Fibroblast of lung (primary cell): Measurements from ENCODE around the gene CDK11B.

Experiments used
- EZH2 ChIP-seq: IDR thresholded peaks from 2 replicates; pipeline ENCODE4 v1.5.1; 2012; ENCODE audit warnings: low read length, control low read depth, mild to moderate bottlenecking; ENCODE audit errors: missing control alignments
- TF ChIP-seq, protein P1 (sequence below), 2 donors: IDR thresholded peaks in 1 of 2; conservative IDR thresholded peaks in 1 of 2; 1 replicate in 1 of 2; 2 replicates in 1 of 2; pipeline ENCODE4 v1.5.1; 2011 to 2012; ENCODE audit warnings: low read length in 2 of 2, control low read depth in 1 of 2, inconsistent platforms in 1 of 2, low read depth in 1 of 2, mild to moderate bottlenecking in 1 of 2

DNA sequence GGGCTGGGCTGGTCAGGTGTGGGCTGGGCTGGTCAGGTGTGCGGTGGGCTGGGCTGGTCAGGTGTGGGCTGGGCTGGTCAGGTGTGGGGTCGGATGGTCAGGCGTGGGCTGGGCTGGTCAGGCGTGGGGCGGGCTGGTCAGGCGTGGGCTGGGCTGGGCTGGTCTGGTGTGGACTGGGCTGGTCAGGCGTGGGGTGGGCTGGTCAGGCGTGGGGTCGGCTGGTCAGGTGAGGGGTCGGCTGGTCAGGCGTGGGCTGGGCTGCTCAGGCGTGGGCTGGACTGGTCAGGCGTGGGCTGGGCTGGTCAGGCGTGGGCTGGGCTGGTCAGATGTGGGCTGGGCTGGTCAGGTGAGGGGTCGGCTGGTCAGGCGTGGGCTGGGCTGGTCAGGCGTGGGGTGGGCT lies 53.1 kb downstream of the CDK11B start:
- TF ChIP-seq, protein P1, sequence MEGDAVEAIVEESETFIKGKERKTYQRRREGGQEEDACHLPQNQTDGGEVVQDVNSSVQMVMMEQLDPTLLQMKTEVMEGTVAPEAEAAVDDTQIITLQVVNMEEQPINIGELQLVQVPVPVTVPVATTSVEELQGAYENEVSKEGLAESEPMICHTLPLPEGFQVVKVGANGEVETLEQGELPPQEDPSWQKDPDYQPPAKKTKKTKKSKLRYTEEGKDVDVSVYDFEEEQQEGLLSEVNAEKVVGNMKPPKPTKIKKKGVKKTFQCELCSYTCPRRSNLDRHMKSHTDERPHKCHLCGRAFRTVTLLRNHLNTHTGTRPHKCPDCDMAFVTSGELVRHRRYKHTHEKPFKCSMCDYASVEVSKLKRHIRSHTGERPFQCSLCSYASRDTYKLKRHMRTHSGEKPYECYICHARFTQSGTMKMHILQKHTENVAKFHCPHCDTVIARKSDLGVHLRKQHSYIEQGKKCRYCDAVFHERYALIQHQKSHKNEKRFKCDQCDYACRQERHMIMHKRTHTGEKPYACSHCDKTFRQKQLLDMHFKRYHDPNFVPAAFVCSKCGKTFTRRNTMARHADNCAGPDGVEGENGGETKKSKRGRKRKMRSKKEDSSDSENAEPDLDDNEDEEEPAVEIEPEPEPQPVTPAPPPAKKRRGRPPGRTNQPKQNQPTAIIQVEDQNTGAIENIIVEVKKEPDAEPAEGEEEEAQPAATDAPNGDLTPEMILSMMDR (conservative IDR thresholded peaks at IDR 0.05 in 1 of 2, IDR thresholded peaks at IDR 0.05 in 1 of 2; ENCODE audit: low read depth in 1 of 2, low read length in 2 of 2), result no peak
- TF ChIP-seq EZH2, result no peak
